Measurements from ENCODE around the gene FLYWCH2. TPM values are rescaled to one million over a fixed set of nuclear protein-coding genes. Genes with fewer than 3 reads are reported as not detected.

The FLYWCH2 gene
- total RNA-seq, 1 experiment from 2014 or later: 23.9 TPM

DNA sequence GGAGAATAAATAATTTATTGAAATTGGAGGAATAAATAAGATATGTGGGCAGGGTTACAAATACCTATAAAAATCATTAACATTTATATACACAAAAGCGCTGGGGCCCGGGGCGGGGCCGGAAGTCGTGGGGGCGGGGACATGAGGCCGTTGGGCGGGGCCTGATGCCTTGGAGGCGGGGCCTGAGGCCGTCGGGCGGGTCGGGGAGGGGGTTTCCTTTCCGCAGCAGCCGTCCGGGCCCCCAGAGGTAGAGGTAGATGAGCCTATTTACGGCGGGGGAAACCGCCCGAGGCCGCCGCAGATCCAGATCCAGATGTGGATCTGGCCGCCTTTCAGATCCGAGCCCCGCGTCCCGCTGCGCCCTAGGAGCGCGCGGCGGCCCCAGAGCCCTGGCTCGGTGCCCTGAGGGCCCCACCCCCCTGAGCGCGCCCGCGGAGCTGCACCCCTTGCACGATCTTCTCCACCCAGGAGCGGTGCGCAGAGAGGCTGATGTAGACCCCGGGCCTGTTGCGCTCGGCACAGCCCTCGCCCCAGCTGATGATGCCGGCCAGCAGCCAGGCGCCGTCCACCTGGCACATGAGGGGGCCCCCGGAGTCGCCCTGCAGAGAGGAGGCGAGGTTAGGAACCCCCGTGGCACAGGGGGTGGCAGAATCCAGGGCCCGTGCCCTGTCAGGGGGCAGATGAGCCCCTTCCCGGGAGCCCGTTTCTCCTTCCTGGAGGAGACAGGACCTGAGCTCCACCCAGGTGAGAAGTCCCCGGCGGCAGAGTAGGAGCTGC lies 30.1 kb upstream of the FLYWCH2 start:
- ChIA-PET CTCF (no interaction called here), POLR2A (ENCODE audit: low non-redundant PET) (no interaction called here)
- intact Hi-C loops (cut with micrococcal nuclease; ENCODE audit: unreplicated experiment): no loop called here
- TF ChIP-seq, protein P1, sequence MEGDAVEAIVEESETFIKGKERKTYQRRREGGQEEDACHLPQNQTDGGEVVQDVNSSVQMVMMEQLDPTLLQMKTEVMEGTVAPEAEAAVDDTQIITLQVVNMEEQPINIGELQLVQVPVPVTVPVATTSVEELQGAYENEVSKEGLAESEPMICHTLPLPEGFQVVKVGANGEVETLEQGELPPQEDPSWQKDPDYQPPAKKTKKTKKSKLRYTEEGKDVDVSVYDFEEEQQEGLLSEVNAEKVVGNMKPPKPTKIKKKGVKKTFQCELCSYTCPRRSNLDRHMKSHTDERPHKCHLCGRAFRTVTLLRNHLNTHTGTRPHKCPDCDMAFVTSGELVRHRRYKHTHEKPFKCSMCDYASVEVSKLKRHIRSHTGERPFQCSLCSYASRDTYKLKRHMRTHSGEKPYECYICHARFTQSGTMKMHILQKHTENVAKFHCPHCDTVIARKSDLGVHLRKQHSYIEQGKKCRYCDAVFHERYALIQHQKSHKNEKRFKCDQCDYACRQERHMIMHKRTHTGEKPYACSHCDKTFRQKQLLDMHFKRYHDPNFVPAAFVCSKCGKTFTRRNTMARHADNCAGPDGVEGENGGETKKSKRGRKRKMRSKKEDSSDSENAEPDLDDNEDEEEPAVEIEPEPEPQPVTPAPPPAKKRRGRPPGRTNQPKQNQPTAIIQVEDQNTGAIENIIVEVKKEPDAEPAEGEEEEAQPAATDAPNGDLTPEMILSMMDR (conservative IDR thresholded peaks at IDR 0.05; ENCODE audit: low read depth, low read length): no peak
- no peak for TF ChIP-seq EZH2 (IDR thresholded peaks at IDR 0.05; ENCODE audit: borderline replicate concordance, low read depth, low read length, poor library complexity, severe bottlenecking)
- BruUV-seq (replicated peaks): no TSS peak
- H3K27ac ChIP-seq (ENCODE audit: low read depth, low read length, poor library complexity, severe bottlenecking): no peak overlapping the region
- H3K4me3 ChIP-seq (ENCODE audit: low read depth, low read length, poor library complexity, severe bottlenecking): no peak overlapping the region
- H3K4me1 ChIP-seq (ENCODE audit: insufficient read depth, low read length, poor library complexity, severe bottlenecking): no peaks in the 10 kb centered on the region
- peaks cover 7% of the 10 kb centered on the region for H3K27me3 ChIP-seq (replicated peaks; ENCODE audit: insufficient read depth, low read depth, low read length, poor library complexity)
- H3K36me3 ChIP-seq (ENCODE audit: insufficient read depth, low read length, poor library complexity, severe bottlenecking): no peaks in the 10 kb centered on the region
- no peaks in the 10 kb centered on the region for H3K9me3 ChIP-seq (ENCODE audit: low read depth, low read length, poor library complexity, severe bottlenecking)
- no peak for DNase-seq (ENCODE audit: low spot score)

GRCh38 chr16:2853531-2854073 lies 29.4 kb upstream of the FLYWCH2 start:
- Histone ChIP-seq H3K36me3 (ENCODE audit: insufficient read depth, low read length, poor library complexity, severe bottlenecking) (no peaks in the 10 kb centered on the region), H3K4me1 (ENCODE audit: insufficient read depth, low read length, poor library complexity, severe bottlenecking) (no peaks in the 10 kb centered on the region), H3K4me3 (ENCODE audit: low read depth, low read length, poor library complexity, severe bottlenecking) (no peak overlapping the region), H3K27ac (ENCODE audit: low read depth, low read length, poor library complexity, severe bottlenecking) (no peak overlapping the region), H3K9me3 (ENCODE audit: low read depth, low read length, poor library complexity, severe bottlenecking) (no peaks in the 10 kb centered on the region), H3K27me3 (replicated peaks; ENCODE audit: insufficient read depth, low read depth, low read length, poor library complexity) (peaks cover 14% of the 10 kb centered on the region)
- intact Hi-C loops (cut with micrococcal nuclease; ENCODE audit: unreplicated experiment): no loop called here
- no TSS peak for BruUV-seq (replicated peaks)
- ChIA-PET CTCF (no interaction called here), POLR2A (ENCODE audit: low non-redundant PET) (no interaction called here)
- DNase-seq (ENCODE audit: low spot score): no peak
- TF ChIP-seq, protein P1 (conservative IDR thresholded peaks at IDR 0.05; ENCODE audit: low read depth, low read length): no peak

DNA sequence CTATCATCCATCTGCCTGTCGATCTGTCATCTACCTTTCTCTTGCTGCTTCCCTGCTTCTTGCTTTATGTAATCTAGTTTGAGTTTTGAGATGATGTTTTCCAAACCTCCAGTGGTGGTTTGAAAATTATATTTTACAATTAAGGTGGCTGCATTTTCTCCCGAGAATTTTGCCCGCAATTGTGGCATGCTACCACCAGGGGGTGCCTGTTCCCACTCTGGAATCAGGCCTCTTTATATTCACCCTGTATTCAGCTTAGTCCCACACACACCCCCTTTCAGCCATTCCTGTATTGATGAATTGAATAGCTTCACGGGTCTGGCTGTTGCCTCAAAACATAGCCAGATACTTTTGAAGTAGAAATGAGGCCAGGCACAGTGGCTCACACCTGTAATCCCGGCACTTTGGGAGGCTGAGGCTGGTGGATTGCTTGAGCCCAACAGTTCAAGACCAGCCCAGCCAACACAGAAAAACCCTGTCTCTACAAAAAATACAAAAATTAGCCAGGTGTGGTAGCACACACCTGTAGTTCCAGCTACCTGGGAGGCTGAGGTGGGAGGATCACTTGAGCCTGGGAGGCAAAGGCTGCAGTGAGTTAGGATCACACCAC lies 28.2 kb upstream of the FLYWCH2 start:
- H3K27me3 ChIP-seq (replicated peaks; ENCODE audit: insufficient read depth, low read depth, low read length, poor library complexity): peaks cover 18% of the 10 kb centered on the region
- TF ChIP-seq, protein P1 (conservative IDR thresholded peaks at IDR 0.05; ENCODE audit: low read depth, low read length): peak; percentile 65
- no peak for TF ChIP-seq EZH2 (IDR thresholded peaks at IDR 0.05; ENCODE audit: borderline replicate concordance, low read depth, low read length, poor library complexity, severe bottlenecking)
- no peaks in the 10 kb centered on the region for H3K9me3 ChIP-seq (ENCODE audit: low read depth, low read length, poor library complexity, severe bottlenecking)
- H3K27ac ChIP-seq (ENCODE audit: low read depth, low read length, poor library complexity, severe bottlenecking): no peak overlapping the region
- no peak overlapping the region for H3K4me3 ChIP-seq (ENCODE audit: low read depth, low read length, poor library complexity, severe bottlenecking)
- H3K4me1 ChIP-seq (ENCODE audit: insufficient read depth, low read length, poor library complexity, severe bottlenecking): no peaks in the 10 kb centered on the region
- ChIA-PET CTCF (no interaction called here), POLR2A (ENCODE audit: low non-redundant PET) (no interaction called here)
- H3K36me3 ChIP-seq (ENCODE audit: insufficient read depth, low read length, poor library complexity, severe bottlenecking): no peaks in the 10 kb centered on the region
- intact Hi-C loops (cut with micrococcal nuclease; ENCODE audit: unreplicated experiment): no loop called here
- BruUV-seq (replicated peaks): no TSS peak
- no peak for DNase-seq (ENCODE audit: low spot score)
